Endothelial cell of umbilical vein (primary cell): ENCODE data around the gene POFUT2.

ENCODE experiments used
- CTCF ChIP-seq, 2 donors: IDR thresholded peaks; 1 replicate in 1 of 2; 2 replicates in 1 of 2; pipeline ENCODE4 v1.5.1; 2011; ENCODE audit warnings: low read length in 2 of 2, mild to moderate bottlenecking in 2 of 2, moderate library complexity in 2 of 2, control low read depth in 1 of 2, inconsistent platforms in 1 of 2, low read depth in 1 of 2; ENCODE audit not compliant: insufficient read depth in 1 of 2; ENCODE audit errors: extremely low read depth in 1 of 2
- EZH2 ChIP-seq: IDR thresholded peaks from 2 replicates; pipeline ENCODE4 v1.6.1; 2012; ENCODE audit warnings: borderline replicate concordance, low read depth, mild to moderate bottlenecking, moderate library complexity, low read length, inconsistent platforms; ENCODE audit not compliant: severe bottlenecking
- GATA2 ChIP-seq: IDR thresholded peaks from 2 replicates; pipeline ENCODE4 v1.7.0; 2011; ENCODE audit warnings: low read depth, mild to moderate bottlenecking, moderate library complexity, mixed read lengths, low read length; ENCODE audit not compliant: insufficient read length, insufficient read depth
- JUN ChIP-seq: IDR thresholded peaks from 2 replicates; pipeline ENCODE4 v1.6.1; 2011; ENCODE audit warnings: borderline replicate concordance, low read depth; ENCODE audit not compliant: insufficient read length, insufficient read depth
- MAX ChIP-seq: IDR thresholded peaks from 2 replicates; pipeline ENCODE4 v1.6.1; 2011; ENCODE audit not compliant: insufficient read depth, insufficient read length
- POLR2A ChIP-seq: IDR thresholded peaks from 2 replicates; pipeline ENCODE4 v1.6.1; 2012; ENCODE audit warnings: low read depth, mild to moderate bottlenecking, control low read depth, low read length
- POLR2AphosphoS5 ChIP-seq: IDR thresholded peaks from 2 replicates; pipeline ENCODE4 v1.6.1; 2012; ENCODE audit warnings: low read depth, mild to moderate bottlenecking, control low read depth, low read length, moderate library complexity; ENCODE audit not compliant: insufficient read depth

GRCh38 chr21:45248893-45249381 is 38.8 kb downstream of the POFUT2 start:
- TF ChIP-seq EZH2 (no peak), CTCF (IDR thresholded peaks at IDR 0.05; ENCODE audit: extremely low read depth in 1 of 2, insufficient read depth in 1 of 2, low read depth in 1 of 2, low read length in 2 of 2) (no peak), POLR2AphosphoS5 (no peak), POLR2A (no peak), JUN (no peak), MAX (no peak), GATA2 (no peak)
